H1 (cell line): ENCODE measurements around the gene EPB42. TPM values are rescaled to one million over a fixed set of nuclear protein-coding genes. Genes with fewer than 3 reads are reported as not detected.

ENCODE experiments used
- CTCF ChIA-PET: fragments of 300-600 bp; sonication (Branson Sonifier 250); formaldehyde crosslinking; loops from one replicate; lab custom pipeline; 2021; ENCODE audit not compliant: partially characterized antibody; lab: Charles Lee
- POLR2A ChIA-PET: fragments of 300-600 bp; sonication (Branson Sonifier 250); formaldehyde crosslinking; loops from one replicate; lab custom pipeline; 2021; ENCODE audit warnings: inconsistent platforms; ENCODE audit not compliant: partially characterized antibody; lab: Charles Lee
- DNase-seq, 2 experiments: peaks; one replicate each; pipeline versions ENCODE4 v3.0.0 to v3.0.0-alpha.2; 2010 to 2022; ENCODE audit warnings: low spot score in 2 of 2, low read depth in 1 of 2, mixed read lengths in 1 of 2
- FAIRE-seq: peaks from 2 replicates; lab custom pipeline; 2011; peaks lifted over from hg19 to GRCh38; lab: Jason Lieb, UNC
- H2AFZ ChIP-seq: 2 replicates; pipeline ENCODE4 v1.8.1; 2012; ENCODE audit warnings: low read length, inconsistent platforms
- H2AK5ac ChIP-seq: 2 replicates; pipeline ENCODE4 v1.6.1; 2013; ENCODE audit warnings: low read depth, low read length
- H2BK120ac ChIP-seq: replicated peaks from 2 replicates; pipeline ENCODE3; 2013; ENCODE audit warnings: low read depth, low read length, inconsistent platforms
- H2BK12ac ChIP-seq: 2 replicates; pipeline ENCODE4 v1.6.1; 2013; ENCODE audit warnings: low read depth, low read length
- H2BK15ac ChIP-seq: 2 replicates; pipeline ENCODE4 v1.6.1; 2013; ENCODE audit warnings: low read length
- H2BK20ac ChIP-seq: 2 replicates; pipeline ENCODE4 v1.6.1; 2013; ENCODE audit warnings: low read length
- H2BK5ac ChIP-seq: 2 replicates; pipeline ENCODE4 v1.6.1; 2013; ENCODE audit warnings: low read depth, low read length
- H3K14ac ChIP-seq: 2 replicates; pipeline ENCODE4 v1.6.1; 2013; ENCODE audit warnings: inconsistent platforms; ENCODE audit not compliant: insufficient read length
- H3K18ac ChIP-seq: 2 replicates; pipeline ENCODE4 v1.6.1; 2013; ENCODE audit warnings: low read length; ENCODE audit errors: extremely low read depth
- H3K23ac ChIP-seq: 2 replicates; pipeline ENCODE4 v1.6.1; 2013; ENCODE audit warnings: inconsistent platforms; ENCODE audit not compliant: insufficient read length
- H3K23me2 ChIP-seq: 2 replicates; pipeline ENCODE4 v1.6.1; 2013; ENCODE audit warnings: low read depth, low read length
- H3K27ac ChIP-seq: 2 replicates; pipeline ENCODE4 v1.6.1; 2011; ENCODE audit warnings: low read depth, low read length, inconsistent platforms
- H3K27me3 ChIP-seq, 4 experiments: replicated peaks in 1 of 4; 1 replicate in 1 of 4; 2 replicates in 3 of 4; pipeline versions ENCODE4 v1.6.1 to v1.8.1; 2011 to 2013; ENCODE audit warnings: low read length in 3 of 4, mild to moderate bottlenecking in 3 of 4, inconsistent platforms in 2 of 4, mixed read lengths in 2 of 4, moderate library complexity in 1 of 4; ENCODE audit not compliant: control insufficient read depth in 3 of 4, insufficient read depth in 3 of 4; ENCODE audit errors: extremely low read depth in 1 of 4
- H3K36me3 ChIP-seq, 4 experiments: 2 replicates each; pipeline versions ENCODE4 v1.6.1 to v1.8.1; 2011 to 2013; ENCODE audit warnings: mild to moderate bottlenecking in 4 of 4, low read length in 3 of 4, moderate library complexity in 2 of 4, control low read depth in 1 of 4, inconsistent platforms in 1 of 4; ENCODE audit not compliant: insufficient read depth in 4 of 4, control insufficient read depth in 2 of 4
- H3K4ac ChIP-seq: replicated peaks from 2 replicates; pipeline ENCODE3; 2013; ENCODE audit warnings: low read length, low read depth, mixed read lengths, inconsistent platforms; ENCODE audit not compliant: insufficient read length
- H3K4me1 ChIP-seq, 4 experiments: replicated peaks in 1 of 4; 1 replicate in 1 of 4; 2 replicates in 3 of 4; pipeline versions ENCODE4 v1.6.1 to v1.8.1; 2011 to 2013; ENCODE audit warnings: low read length in 3 of 4, inconsistent platforms in 2 of 4, mixed read lengths in 1 of 4; ENCODE audit not compliant: insufficient read depth in 4 of 4, control insufficient read depth in 3 of 4
- H3K4me2 ChIP-seq, 2 experiments: 2 replicates each; pipeline versions ENCODE4 v1.6.1 to v1.8.1; 2011 to 2013; ENCODE audit warnings: low read depth in 2 of 2, low read length in 2 of 2, control low read depth in 1 of 2, inconsistent platforms in 1 of 2, mild to moderate bottlenecking in 1 of 2; ENCODE audit not compliant: insufficient read depth in 1 of 2
- H3K4me3 ChIP-seq, 4 experiments: fragments of 200-600, 300-600 bp in 1 of 4; sonication (generic), shearing (Covaris generic), sonication (Bioruptor Twin) in 1 of 4; 2 replicates each; pipeline versions ENCODE4 v1.5.1 to v1.8.1; 2011 to 2016; ENCODE audit warnings: low read length in 4 of 4, low read depth in 3 of 4, control low read depth in 2 of 4, inconsistent platforms in 2 of 4, mild to moderate bottlenecking in 2 of 4, mixed read lengths in 1 of 4, moderate library complexity in 1 of 4; ENCODE audit not compliant: insufficient read depth in 2 of 4; ENCODE audit errors: extremely low read depth in 1 of 4
- H3K56ac ChIP-seq: replicated peaks from 2 replicates; pipeline ENCODE3; 2013; ENCODE audit warnings: low read depth, mild to moderate bottlenecking, mixed read lengths, low read length, inconsistent platforms; ENCODE audit not compliant: insufficient read length
- H3K79me1 ChIP-seq: 2 replicates; pipeline ENCODE4 v1.6.1; 2013; ENCODE audit warnings: low read depth, low read length, control low read depth
- H3K79me2 ChIP-seq, 2 experiments: 2 replicates each; pipeline versions ENCODE4 v1.6.1 to v1.8.1; 2012 to 2013; ENCODE audit warnings: low read length in 2 of 2, mild to moderate bottlenecking in 2 of 2, inconsistent platforms in 1 of 2; ENCODE audit not compliant: insufficient read depth in 2 of 2, control insufficient read depth in 1 of 2
- H3K9ac ChIP-seq, 4 experiments: replicated peaks in 1 of 4; 1 replicate in 1 of 4; 2 replicates in 3 of 4; pipeline versions ENCODE4 v1.6.1 to v1.8.1; 2011 to 2013; ENCODE audit warnings: low read depth in 3 of 4, low read length in 3 of 4, control low read depth in 2 of 4, mild to moderate bottlenecking in 2 of 4, moderate library complexity in 2 of 4, inconsistent platforms in 1 of 4; ENCODE audit errors: extremely low read depth in 1 of 4
- H3K9me3 ChIP-seq, 2 experiments: 2 replicates each; pipeline versions ENCODE4 v1.6.1 to v1.8.1; 2012 to 2013; ENCODE audit warnings: mild to moderate bottlenecking in 2 of 2, moderate library complexity in 2 of 2, control low read depth in 1 of 2, inconsistent platforms in 1 of 2, low read depth in 1 of 2, low read length in 1 of 2, mixed read lengths in 1 of 2; ENCODE audit not compliant: insufficient read depth in 2 of 2
- H4K20me1 ChIP-seq, 2 experiments: replicated peaks in 1 of 2; 2 replicates each; pipeline versions ENCODE3 to v1.8.1; 2011 to 2013; ENCODE audit warnings: inconsistent platforms in 2 of 2, low read length in 2 of 2, mild to moderate bottlenecking in 1 of 2; ENCODE audit not compliant: insufficient read depth in 2 of 2, control insufficient read depth in 1 of 2
- H4K5ac ChIP-seq: 2 replicates; pipeline ENCODE4 v1.6.1; 2013; ENCODE audit warnings: low read length, low read depth, mixed read lengths, inconsistent platforms; ENCODE audit not compliant: insufficient read length
- H4K8ac ChIP-seq: 2 replicates; pipeline ENCODE4 v1.8.0; 2013; ENCODE audit warnings: mild to moderate bottlenecking, moderate library complexity, low read length, inconsistent platforms; ENCODE audit not compliant: insufficient read depth; ENCODE audit errors: extremely low read depth
- H4K91ac ChIP-seq: replicated peaks from 2 replicates; pipeline ENCODE3; 2013; ENCODE audit warnings: low read length, mixed read lengths, inconsistent platforms; ENCODE audit not compliant: insufficient read length
- MAFK ChIP-seq: IDR thresholded peaks from 2 replicates; pipeline ENCODE4 v1.6.1; 2012; ENCODE audit warnings: low read depth, mild to moderate bottlenecking, improper control_type of control experiment, low read length
- NRF1 ChIP-seq: IDR thresholded peaks from 2 replicates; pipeline ENCODE4 v1.6.1; 2011; ENCODE audit warnings: mild to moderate bottlenecking, low read depth, low read length, improper control_type of control experiment
- RFX5 ChIP-seq: IDR thresholded peaks from 2 replicates; pipeline ENCODE4 v1.6.1; 2011; ENCODE audit warnings: low read depth, low read length, improper control_type of control experiment, borderline replicate concordance
- SIN3A ChIP-seq, 2 experiments: IDR thresholded peaks in 1 of 2; conservative IDR thresholded peaks in 1 of 2; 2 replicates each; pipeline ENCODE4 v1.6.1; 2011 to 2012; ENCODE audit warnings: low read length in 2 of 2, improper control_type of control experiment in 1 of 2, low read depth in 1 of 2, mild to moderate bottlenecking in 1 of 2
- SP1 ChIP-seq: IDR thresholded peaks from 2 replicates; pipeline ENCODE4 v1.6.1; 2011; ENCODE audit warnings: low read depth, low read length
- WGBS, 2 experiments: shearing (Covaris generic) in 1 of 2; methylation state at CpG; one replicate each; pipeline versions ENCODE4 v1.1.6 to v1.1.7; 2013 to 2015; ENCODE audit warnings: low lambda C conversion rate in 2 of 2, mixed read lengths in 2 of 2, inconsistent platforms in 1 of 2, low coverage in 1 of 2, missing lambda C conversion rate in 1 of 2; ENCODE audit not compliant: insufficient replicate concordance in 2 of 2, insufficient coverage in 1 of 2, insufficient read length in 1 of 2; ENCODE audit errors: extremely low coverage in 1 of 2, missing lambda C conversion rate in 1 of 2; 5-methylcytosine and 5-hydroxymethylcytosine counted together
- polyA plus RNA-seq, 7 experiments: library from polyadenylated mRNA; depleted of rRNA in 3 of 7; stranded (reverse) in 5 of 7; unstranded in 2 of 7; fragments of >200 nt in 5 of 7; fragments of 200-250 nt in 2 of 7; gene quantifications; 1 replicate in 5 of 7; 2 replicates in 1 of 7; 4 replicates in 1 of 7; pipeline versions ENCODE4 v1.2.1 to v1.2.3, GENCODE V29; 2011 to 2013; ENCODE audit warnings: missing spikeins in 2 of 7, mixed read lengths in 2 of 7
- total RNA-seq: library from RNA; stranded (reverse); fragmentation: NEBNext Ultra II Directional; extraction: Animal tissue kit (Norgen Biotek cat#: 25700); gene quantifications from 2 replicates; pipeline ENCODE4 v1.2.1, GENCODE V29; 2021

Gene EPB42
- total and polyA plus RNA-seq, 2 of the 8 experiments (the other 6 are each of a cell fraction or from before 2014, with no cell fraction given), result not detected

- Histone ChIP-seq H2BK12ac (no peak overlapping the region), H3K18ac (no peak overlapping the region), H3K23me2 (no peaks in the 10 kb centered on the region), H2BK120ac (no peak overlapping the region), H2AK5ac (no peak overlapping the region), H3K27me3 (no peaks in the 10 kb centered on the region), H3K14ac (no peak overlapping the region), H3K36me3 (no peaks in the 10 kb centered on the region; a peak in 1 of 8 replicates), H2AFZ (no peak overlapping the region), H4K20me1 (no peaks in the 10 kb centered on the region), H4K5ac (no peak overlapping the region), H2BK20ac (no peak overlapping the region), H3K4me2 (no peak overlapping the region), H3K56ac (no peak overlapping the region), H3K4me1 (peaks cover 0 to 5% (median 0%) of the 10 kb centered on the region in 4 experiments; a peak in 1 of 7 replicates), H3K23ac (no peak overlapping the region), H3K9me3 (peaks cover 0 to 6% of the 10 kb centered on the region in 2 experiments; a peak in 2 of 4 replicates), H3K9ac (no peak overlapping the region), H3K4me3 (no peak overlapping the region), H3K27ac (no peak overlapping the region), H2BK15ac (no peak overlapping the region), H3K79me1 (no peaks in the 10 kb centered on the region), H3K4ac (no peak overlapping the region), H2BK5ac (no peak overlapping the region), H4K91ac (no peak overlapping the region), H4K8ac (no peak overlapping the region), H3K79me2 (no peaks in the 10 kb centered on the region)
- ChIA-PET POLR2A (no interaction called here), CTCF (no interaction called here)
- no peak for TF ChIP-seq MAFK
- no peak for TF ChIP-seq RFX5
- no peak for TF ChIP-seq NRF1
- TF ChIP-seq SP1, result no peak
- no peak for TF ChIP-seq SIN3A (conservative IDR thresholded peaks at IDR 0.05 in 1 of 2, IDR thresholded peaks at IDR 0.05 in 1 of 2; ENCODE audit: low read depth in 1 of 2, low read length in 2 of 2)
- FAIRE-seq, result no peak
- 100% methylated on average over 2 of the region's 2 CpGs; no CpG with 5 or more reads in 1 of the 2 experiments for WGBS, 2 experiments
- no peak for DNase-seq
Observed at GRCh38 chr15:43165801-43166325, 55.0 kb downstream of the EPB42 start.
